BE2C (cell line): ENCODE results near the gene SPESP1.

Experiments
- DNase-seq: peaks from one replicate; pipeline ENCODE4 v3.0.0-alpha.2; 2020
- H3K27me3 ChIP-seq: fragments of 250-450 bp; sonication (Bioruptor Pico); 2 replicates; pipeline ENCODE4 v1.5.1; 2020; ENCODE audit warnings: mild to moderate bottlenecking
- H3K36me3 ChIP-seq: fragments of 250-450 bp; sonication (Bioruptor Pico); 2 replicates; pipeline ENCODE4 v1.5.1; 2020; ENCODE audit warnings: mild to moderate bottlenecking
- H3K4me1 ChIP-seq: fragments of 250-450 bp; sonication (Bioruptor Pico); 2 replicates; pipeline ENCODE4 v1.5.1; 2020
- H3K4me3 ChIP-seq: 2 replicates; pipeline ENCODE4 v1.5.1; 2011; ENCODE audit warnings: low read depth, low read length
- H3K9me3 ChIP-seq: fragments of 250-450 bp; sonication (Bioruptor Pico); 2 replicates; pipeline ENCODE4 v1.5.1; 2020
- TF ChIP-seq, protein P1 (sequence below): IDR thresholded peaks from 2 replicates; pipeline ENCODE4 v1.5.1; 2012; ENCODE audit warnings: mild to moderate bottlenecking, low read depth, low read length

Gene SPESP1

GRCh38 chr15:68910816-68911215 lies 19.5 kb upstream of the SPESP1 start:
- no peak for DNase-seq
- Histone ChIP-seq H3K36me3 (no peaks in the 10 kb centered on the region), H3K27me3 (peaks cover 14% of the 10 kb centered on the region), H3K4me1 (no peaks in the 10 kb centered on the region), H3K9me3 (no peaks in the 10 kb centered on the region), H3K4me3 (no peak overlapping the region)
- TF ChIP-seq, protein P1, sequence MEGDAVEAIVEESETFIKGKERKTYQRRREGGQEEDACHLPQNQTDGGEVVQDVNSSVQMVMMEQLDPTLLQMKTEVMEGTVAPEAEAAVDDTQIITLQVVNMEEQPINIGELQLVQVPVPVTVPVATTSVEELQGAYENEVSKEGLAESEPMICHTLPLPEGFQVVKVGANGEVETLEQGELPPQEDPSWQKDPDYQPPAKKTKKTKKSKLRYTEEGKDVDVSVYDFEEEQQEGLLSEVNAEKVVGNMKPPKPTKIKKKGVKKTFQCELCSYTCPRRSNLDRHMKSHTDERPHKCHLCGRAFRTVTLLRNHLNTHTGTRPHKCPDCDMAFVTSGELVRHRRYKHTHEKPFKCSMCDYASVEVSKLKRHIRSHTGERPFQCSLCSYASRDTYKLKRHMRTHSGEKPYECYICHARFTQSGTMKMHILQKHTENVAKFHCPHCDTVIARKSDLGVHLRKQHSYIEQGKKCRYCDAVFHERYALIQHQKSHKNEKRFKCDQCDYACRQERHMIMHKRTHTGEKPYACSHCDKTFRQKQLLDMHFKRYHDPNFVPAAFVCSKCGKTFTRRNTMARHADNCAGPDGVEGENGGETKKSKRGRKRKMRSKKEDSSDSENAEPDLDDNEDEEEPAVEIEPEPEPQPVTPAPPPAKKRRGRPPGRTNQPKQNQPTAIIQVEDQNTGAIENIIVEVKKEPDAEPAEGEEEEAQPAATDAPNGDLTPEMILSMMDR: no peak

GRCh38 chr15:68921926-68922325 lies 8.4 kb upstream of the SPESP1 start:
- Histone ChIP-seq H3K4me1 (no peaks in the 10 kb centered on the region), H3K36me3 (no peaks in the 10 kb centered on the region), H3K27me3 (peaks cover 2% of the 10 kb centered on the region; the same call in 1 of the 2 replicates), H3K4me3 (no peak overlapping the region), H3K9me3 (no peaks in the 10 kb centered on the region)
- TF ChIP-seq, protein P1: no peak
- no peak for DNase-seq

- TF ChIP-seq, protein P1: peak; percentile 99
- no peak overlapping the region for H3K4me3 ChIP-seq
- peak; percentile 88 for DNase-seq
- H3K4me1 ChIP-seq: no peaks in the 10 kb centered on the region
- no peaks in the 10 kb centered on the region for H3K36me3 ChIP-seq
- no peaks in the 10 kb centered on the region for H3K9me3 ChIP-seq
- H3K27me3 ChIP-seq: peaks cover 2% of the 10 kb centered on the region; the same call in 1 of the 2 replicates
Measured at GRCh38 chr15:68924866-68925560, 5.3 kb upstream of the SPESP1 start.

GRCh38 chr15:68933001-68933400 lies 2.7 kb downstream of the SPESP1 start:
- no peak for DNase-seq
- Histone ChIP-seq H3K9me3 (no peaks in the 10 kb centered on the region), H3K4me3 (no peak overlapping the region), H3K4me1 (no peaks in the 10 kb centered on the region), H3K36me3 (no peaks in the 10 kb centered on the region), H3K27me3 (peaks cover 9% of the 10 kb centered on the region)
- TF ChIP-seq, protein P1: no peak

DNA sequence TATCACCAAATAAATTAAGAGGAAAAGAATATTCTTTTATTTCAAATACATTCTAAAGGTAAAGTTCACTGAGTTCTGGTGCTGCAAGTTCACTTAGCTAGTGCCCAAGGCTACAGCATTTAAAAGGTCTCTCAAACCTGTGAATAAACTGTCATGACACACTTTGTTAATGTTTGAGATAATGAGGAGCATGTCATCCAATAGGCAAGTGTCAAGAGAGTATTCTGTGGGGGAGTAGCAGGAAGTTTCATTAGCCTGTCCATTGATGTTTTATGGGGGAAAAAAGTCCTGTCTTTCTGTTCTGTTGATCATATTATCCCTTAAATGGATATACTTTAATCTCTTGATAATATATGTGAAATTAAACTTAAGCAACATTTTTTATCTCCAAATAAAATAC lies 4.0 kb downstream of the SPESP1 start:
- H3K4me3 ChIP-seq: no peak overlapping the region
- no peaks in the 10 kb centered on the region for H3K9me3 ChIP-seq
- no peaks in the 10 kb centered on the region for H3K4me1 ChIP-seq
- TF ChIP-seq, protein P1: no peak
- H3K27me3 ChIP-seq: peaks cover 13% of the 10 kb centered on the region
- H3K36me3 ChIP-seq: no peaks in the 10 kb centered on the region
- no peak for DNase-seq

- no peak for DNase-seq
- H3K36me3 ChIP-seq: no peaks in the 10 kb centered on the region
- no peak overlapping the region for H3K4me3 ChIP-seq
- TF ChIP-seq, protein P1: no peak
- peaks cover 19% of the 10 kb centered on the region for H3K27me3 ChIP-seq
- H3K9me3 ChIP-seq: no peaks in the 10 kb centered on the region
- H3K4me1 ChIP-seq: no peaks in the 10 kb centered on the region
Measured at GRCh38 chr15:68935400-68935937, 5.1 kb downstream of the SPESP1 start.
